Dedifferentiated amniotic fluid mesenchymal stem cell (primary cell): ENCODE results near the gene KRTAP10-5.

Experiments used
- DNase-seq: peaks from one replicate; pipeline ENCODE4 v3.0.0-alpha.2; 2016; ENCODE audit errors: extremely low spot score

Gene KRTAP10-5

DNA sequence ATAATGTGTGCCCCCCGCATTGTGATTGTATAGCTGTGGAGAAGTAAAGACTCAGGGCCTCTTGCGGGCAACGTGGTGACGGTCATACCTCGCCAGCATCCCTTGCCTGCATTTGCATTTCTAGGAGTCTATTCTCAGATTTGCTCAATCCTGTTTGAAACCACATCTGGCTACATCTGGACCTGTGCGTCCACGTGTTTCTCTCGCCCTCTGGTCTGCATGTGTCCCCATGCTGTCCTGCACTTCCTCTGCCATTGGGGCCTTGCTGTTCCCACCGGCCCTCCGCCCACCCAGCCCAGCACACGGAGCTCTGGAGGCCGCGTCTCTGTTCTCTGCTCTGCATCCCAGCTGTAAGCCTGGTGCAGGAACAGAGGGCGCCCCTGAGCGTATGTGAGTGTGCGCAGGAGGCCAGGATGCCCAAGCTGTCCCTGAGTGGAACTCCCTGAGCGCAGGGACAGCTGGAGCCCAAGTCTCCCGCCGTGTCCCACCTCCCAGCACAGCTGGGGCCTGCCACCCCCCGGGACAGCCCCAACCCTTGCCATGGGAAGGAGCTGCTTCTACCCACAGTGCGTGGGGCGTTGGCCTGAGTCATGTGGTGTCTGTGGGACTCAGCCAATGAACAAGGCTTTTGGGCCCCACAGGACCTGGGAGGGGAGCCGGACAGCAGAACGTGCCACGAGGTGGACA is 30.7 kb downstream of the KRTAP10-5 start:
- no peak for DNase-seq

DNA sequence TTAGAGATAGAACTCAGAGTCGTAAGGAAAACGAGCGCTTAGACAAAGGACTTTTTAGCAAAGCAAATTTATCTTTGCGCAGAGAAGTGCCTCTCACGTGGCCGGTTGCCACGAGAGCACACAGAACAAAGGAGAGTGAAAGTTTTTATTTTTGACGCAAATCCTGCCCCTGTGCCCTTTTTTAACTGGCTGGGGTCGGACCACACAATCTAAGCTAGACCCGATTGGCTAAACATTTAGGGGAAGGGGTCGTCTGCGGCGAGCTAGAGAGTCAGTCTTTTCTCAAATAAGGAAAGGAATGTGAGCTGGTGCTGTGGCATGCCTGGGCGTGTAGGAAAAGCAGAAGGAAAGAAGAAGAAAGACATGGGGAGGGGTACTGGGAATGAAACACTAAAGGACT is 31.5 kb downstream of the KRTAP10-5 start:
- DNase-seq, result no peak

GRCh38 chr21:44548381-44548780 is 32.0 kb downstream of the KRTAP10-5 start:
- DNase-seq, result no peak

- DNase-seq, result no peak
These were observed 32.6 kb downstream of the KRTAP10-5 start for GRCh38 chr21:44547656-44548331.

DNA sequence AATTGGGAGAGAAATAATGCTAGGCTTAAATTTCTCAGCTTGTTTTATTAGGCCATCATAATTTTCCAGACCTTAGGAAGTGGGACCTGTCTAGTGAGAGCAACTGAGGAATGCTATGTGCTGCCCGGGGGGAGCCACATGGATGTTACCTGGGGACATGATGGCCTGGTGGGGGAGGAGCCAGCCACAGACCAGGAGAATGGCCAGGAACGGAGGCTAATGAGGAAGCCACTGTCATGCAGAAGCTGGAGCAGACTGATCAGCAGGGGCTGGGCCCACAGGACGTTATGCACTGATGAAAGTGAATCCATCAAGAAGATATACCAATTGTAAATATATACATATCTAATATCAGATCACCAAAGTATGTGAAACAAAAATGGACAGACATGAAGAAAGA is 35.8 kb downstream of the KRTAP10-5 start:
- no peak for DNase-seq

GRCh38 chr21:44542716-44543115 is 37.7 kb downstream of the KRTAP10-5 start:
- no peak for DNase-seq

- DNase-seq, result no peak
These were observed 39.6 kb downstream of the KRTAP10-5 start for GRCh38 chr21:44540741-44541288.

DNA sequence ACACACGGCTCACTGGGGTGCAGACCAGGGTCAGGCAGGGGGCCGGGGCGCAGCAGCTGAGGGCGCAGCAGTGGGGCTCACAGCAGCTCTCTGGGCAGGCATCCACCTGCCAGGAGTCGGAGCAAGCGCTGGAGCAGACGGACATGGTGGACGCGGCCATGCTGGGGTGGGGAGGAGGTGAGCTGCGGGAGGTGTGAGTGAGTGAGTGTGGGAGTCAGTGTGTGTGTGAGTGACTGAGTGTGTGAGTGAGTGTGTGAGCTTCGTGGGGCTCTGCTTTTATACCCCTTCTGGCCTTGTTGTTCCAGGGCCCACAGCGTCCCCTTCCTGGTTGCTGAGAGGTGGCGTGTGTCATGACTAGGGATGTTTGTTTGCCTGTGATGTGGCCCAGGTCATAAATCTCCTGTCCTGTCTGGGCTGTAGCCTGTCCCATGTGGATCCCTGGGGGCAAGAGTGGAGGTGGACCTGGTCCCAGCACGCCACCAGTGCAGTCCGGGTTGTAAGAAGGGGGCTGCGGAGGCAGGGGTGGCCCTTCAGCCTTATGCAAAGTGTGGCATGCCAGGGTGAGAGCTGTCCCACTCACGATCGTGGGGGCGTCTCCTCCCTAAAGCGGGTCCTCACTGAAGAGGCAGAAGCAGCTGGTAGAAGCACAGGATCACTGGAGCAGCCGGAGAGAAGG is 40.3 kb downstream of the KRTAP10-5 start, which contains the start of gene KRTAP10-1:
Gene KRTAP10-1 (minus strand): TSS at position 205 of the 676 bp plus-strand sequence. CDS start 45 bp downstream, at position 160.
- no peak for DNase-seq

GRCh38 chr21:44539046-44539445 is 41.4 kb downstream of the KRTAP10-5 start:
- DNase-seq, result no peak

DNA sequence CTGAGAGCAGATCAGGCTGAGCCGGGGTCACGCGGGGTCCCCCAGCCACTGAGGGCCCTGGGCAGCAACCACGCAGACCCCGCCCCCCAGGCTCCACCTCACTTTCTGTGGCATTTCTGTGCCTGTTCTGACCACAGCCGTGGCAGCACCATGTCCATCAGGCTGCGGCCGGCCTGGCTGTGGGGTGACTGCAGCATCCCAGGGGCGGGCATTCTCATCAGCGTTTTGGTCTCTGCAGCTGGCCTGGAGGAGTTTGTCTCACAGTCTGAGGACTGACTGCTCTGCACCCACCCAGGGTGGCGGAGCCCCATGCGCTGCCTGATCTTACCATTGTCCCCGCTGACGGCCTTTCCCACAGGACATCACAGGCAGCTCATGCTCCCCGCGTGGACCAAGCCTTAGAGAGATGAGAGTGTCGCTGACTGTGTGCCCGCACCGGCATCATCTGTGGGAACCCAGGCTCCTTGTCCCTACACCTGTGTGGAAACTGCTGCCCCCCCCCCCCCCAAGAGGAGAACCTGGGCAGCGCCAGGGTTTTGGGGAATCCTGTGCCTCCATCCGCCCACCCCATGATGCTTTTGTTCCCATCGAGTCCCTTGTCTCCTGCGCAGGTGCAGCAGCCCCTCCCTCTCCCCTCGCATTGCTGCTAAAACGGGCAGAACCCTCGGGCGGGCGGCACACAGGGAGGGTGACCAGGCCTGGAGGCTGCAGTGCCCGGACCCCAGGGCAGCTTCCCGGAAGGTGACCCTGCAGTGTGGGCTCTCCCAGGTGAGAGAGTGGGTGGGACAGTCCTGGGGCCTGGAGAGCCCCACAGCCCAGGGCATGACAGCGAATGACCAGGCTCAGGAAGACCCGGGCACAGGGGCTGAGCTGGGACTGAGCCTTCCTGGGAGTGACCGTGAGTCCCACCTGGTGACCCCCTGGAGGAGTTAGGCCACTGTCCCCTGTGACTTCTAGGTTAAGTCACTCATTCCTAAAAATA is 42.2 kb downstream of the KRTAP10-5 start:
- no peak for DNase-seq

- DNase-seq, result no peak
These were observed 44.4 kb downstream of the KRTAP10-5 start for GRCh38 chr21:44535963-44536362.

DNA sequence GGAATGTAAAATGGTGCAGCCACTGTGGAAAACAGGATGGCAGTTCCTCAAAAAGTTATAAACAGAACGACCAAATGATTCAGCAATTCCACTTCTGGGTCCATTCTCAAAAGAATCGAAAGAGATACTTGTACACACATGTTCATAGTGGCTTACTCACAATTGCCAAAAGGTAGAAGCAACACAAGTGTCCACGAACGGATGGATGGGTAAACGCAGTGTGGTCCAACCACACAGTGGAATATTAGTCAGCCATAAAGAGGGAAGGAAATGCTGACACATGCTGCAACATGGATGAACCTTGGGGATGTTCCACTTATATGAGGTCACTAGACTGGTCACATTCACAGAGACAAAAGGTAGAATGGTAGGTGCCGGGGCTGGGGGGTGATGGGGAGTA is 45.7 kb downstream of the KRTAP10-5 start:
- no peak for DNase-seq

- no peak for DNase-seq
These were observed 46.3 kb downstream of the KRTAP10-5 start for GRCh38 chr21:44533891-44534627.

DNA sequence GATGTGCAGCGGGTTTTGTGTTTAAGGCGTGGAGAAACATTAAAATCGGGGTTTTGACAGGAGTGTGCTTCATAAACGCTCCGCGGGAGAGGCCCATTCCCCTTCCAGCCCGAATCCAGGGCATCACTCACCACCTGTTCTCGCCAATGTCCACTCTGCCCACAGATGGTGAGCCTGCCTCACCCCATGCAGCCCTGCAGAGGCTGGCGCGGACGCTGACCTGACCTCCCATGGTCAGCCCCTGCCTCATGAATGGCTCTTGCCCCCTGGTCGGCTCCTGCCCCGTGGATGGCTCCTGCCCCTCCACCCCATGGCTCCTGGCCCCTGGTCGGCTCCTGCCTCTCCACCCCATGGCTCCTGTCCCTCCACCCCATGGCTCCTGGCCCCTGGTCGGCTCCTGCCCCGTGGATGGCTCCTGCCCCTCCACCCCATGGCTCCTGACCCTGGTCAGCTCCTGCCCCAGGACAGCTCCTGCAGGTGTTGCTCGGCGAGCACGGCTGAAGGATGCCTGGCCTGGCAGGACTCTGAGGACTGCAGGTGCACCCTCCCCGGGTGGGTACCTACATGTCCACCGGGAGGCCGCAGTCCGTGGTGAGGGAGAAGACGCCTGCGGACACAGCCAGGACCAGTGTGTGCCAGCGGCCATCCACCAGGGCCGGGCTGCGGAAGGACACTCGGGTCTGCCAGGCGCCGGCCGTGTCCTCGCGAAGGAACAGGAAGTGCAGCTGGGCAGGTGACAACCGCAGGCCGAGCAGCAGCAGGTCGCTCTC is 47.1 kb downstream of the KRTAP10-5 start:
- DNase-seq, result no peak

GRCh38 chr21:44532712-44533111 is 47.7 kb downstream of the KRTAP10-5 start:
- DNase-seq, result no peak

DNA sequence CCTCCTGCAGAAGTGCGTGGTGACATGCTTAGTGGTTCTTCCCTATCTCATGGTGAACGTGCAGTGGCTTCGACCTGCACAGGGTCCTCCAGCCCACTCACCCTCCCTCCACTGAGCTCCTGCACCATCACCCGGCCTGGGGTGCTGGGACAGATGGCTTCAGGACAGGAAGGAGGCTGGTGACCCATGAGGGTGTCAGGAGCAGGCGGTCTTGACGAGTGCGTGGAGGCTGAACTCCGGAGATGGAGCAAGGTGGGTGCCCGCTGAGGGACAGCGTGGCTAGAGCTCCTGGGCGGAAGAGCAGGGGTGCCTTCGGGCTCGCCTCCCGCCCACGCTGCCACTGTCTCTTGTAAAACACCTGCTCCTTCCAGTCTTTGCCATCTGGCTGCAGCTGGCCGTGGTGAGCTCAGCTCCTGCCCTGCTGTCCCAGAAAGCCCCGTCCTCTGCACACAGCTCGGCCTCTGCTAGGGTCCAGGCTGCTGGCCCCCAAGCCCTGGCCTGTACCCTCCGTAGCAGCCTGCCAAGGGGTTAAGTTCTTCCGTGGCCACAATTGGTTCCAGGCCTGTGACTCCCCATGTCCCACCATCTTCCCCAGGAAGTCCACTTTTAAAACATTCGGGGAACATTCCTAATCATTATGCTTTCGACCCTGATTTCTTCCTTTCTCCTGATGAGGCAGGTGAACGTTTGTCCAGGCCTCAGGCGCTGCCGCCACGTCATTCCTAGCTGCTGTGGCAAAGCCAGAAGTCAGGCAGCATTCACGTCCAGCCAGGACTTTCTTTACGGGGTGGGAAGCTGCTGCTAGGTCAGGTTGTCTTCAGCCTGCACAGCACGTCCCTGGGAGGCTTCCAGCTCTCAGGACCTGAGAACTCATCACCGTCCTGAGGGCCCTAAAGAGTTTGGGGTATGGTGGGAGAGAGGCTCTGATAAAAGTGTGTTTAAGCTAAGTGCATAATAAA is 48.5 kb downstream of the KRTAP10-5 start:
- DNase-seq, result no peak

- no peak for DNase-seq
These were observed 49.4 kb downstream of the KRTAP10-5 start for GRCh38 chr21:44530903-44531605.
